Activated T-cell treated with anti-CD3 and anti-CD28 coated beads, Interleukin-2, amount 50 U/mL, for 1 hour (primary cell): ENCODE measurements around the gene HOXC11.

Experiments
- DNase-seq: peaks from one replicate; pipeline ENCODE4 v3.0.0-alpha.2; 2020

The HOXC11 gene

GRCh38 chr12:53972722-53973235 is at the start of gene HOXC11:
TSS of gene HOXC11 (plus strand) at chr12:53973126. CDS start at chr12:53973242, 116 bp downstream.
- DNase-seq = no peak

GRCh38 chr12:53924521-53925405 is 48.2 kb upstream of the HOXC11 start:
- no peak for DNase-seq

GRCh38 chr12:53927220-53928029 is 45.5 kb upstream of the HOXC11 start:
- DNase-seq = no peak

GRCh38 chr12:53928054-53928835 is 44.7 kb upstream of the HOXC11 start:
- DNase-seq = no peak

GRCh38 chr12:53929527-53929926 is 43.4 kb upstream of the HOXC11 start:
- DNase-seq = no peak

GRCh38 chr12:53930591-53931255 is 42.2 kb upstream of the HOXC11 start:
- DNase-seq = no peak

GRCh38 chr12:53931844-53932581 is 40.9 kb upstream of the HOXC11 start:
- DNase-seq = no peak

GRCh38 chr12:53932915-53933314 is 40.0 kb upstream of the HOXC11 start:
- DNase-seq = no peak

- DNase-seq = no peak
Observed at GRCh38 chr12:53935383-53936341, 37.3 kb upstream of the HOXC11 start.

GRCh38 chr12:53937099-53937498 is 35.8 kb upstream of the HOXC11 start:
- no peak for DNase-seq

- DNase-seq = no peak
Observed at GRCh38 chr12:53937596-53938325, 35.2 kb upstream of the HOXC11 start.

GRCh38 chr12:53938326-53939140 is 34.4 kb upstream of the HOXC11 start, which contains the start of gene HOXC13:
TSS of gene HOXC13 (plus strand) at chr12:53938831. CDS start at chr12:53938907, 76 bp downstream.
- no peak for DNase-seq

GRCh38 chr12:53939141-53940108 is 33.5 kb upstream of the HOXC11 start:
- no peak for DNase-seq

GRCh38 chr12:53940443-53941014 is 32.4 kb upstream of the HOXC11 start:
- no peak for DNase-seq

- no peak for DNase-seq
Observed at GRCh38 chr12:53941187-53941586, 31.7 kb upstream of the HOXC11 start.

GRCh38 chr12:53941750-53942149 is 31.2 kb upstream of the HOXC11 start:
- DNase-seq = no peak

- no peak for DNase-seq
Observed at GRCh38 chr12:53942467-53942997, 30.4 kb upstream of the HOXC11 start.
